Fibroblast of mammary gland (primary cell): Measurements from ENCODE around the gene BCAS3.
"Not testable (repeated sequence)": the region's sequence is repeated elsewhere in the genome, so short reads cannot be mapped to it uniquely, and the experiment has no call there.

Experiments
- DNase-seq: peaks from one replicate; pipeline ENCODE4 v3.0.0-alpha.2; 2010; ENCODE audit warnings: low read depth
- H3K4me3 ChIP-seq: 2 replicates; pipeline ENCODE4 v1.5.1; 2011; ENCODE audit warnings: low read depth, mild to moderate bottlenecking, low read length, moderate library complexity; ENCODE audit not compliant: control insufficient read depth
- TF ChIP-seq, protein P1 (sequence below): conservative IDR thresholded peaks from 2 replicates; pipeline ENCODE4 v1.5.1; 2011; ENCODE audit warnings: low read depth, low read length, inconsistent platforms; ENCODE audit not compliant: control insufficient read depth, insufficient read depth

BCAS3 gene

DNA sequence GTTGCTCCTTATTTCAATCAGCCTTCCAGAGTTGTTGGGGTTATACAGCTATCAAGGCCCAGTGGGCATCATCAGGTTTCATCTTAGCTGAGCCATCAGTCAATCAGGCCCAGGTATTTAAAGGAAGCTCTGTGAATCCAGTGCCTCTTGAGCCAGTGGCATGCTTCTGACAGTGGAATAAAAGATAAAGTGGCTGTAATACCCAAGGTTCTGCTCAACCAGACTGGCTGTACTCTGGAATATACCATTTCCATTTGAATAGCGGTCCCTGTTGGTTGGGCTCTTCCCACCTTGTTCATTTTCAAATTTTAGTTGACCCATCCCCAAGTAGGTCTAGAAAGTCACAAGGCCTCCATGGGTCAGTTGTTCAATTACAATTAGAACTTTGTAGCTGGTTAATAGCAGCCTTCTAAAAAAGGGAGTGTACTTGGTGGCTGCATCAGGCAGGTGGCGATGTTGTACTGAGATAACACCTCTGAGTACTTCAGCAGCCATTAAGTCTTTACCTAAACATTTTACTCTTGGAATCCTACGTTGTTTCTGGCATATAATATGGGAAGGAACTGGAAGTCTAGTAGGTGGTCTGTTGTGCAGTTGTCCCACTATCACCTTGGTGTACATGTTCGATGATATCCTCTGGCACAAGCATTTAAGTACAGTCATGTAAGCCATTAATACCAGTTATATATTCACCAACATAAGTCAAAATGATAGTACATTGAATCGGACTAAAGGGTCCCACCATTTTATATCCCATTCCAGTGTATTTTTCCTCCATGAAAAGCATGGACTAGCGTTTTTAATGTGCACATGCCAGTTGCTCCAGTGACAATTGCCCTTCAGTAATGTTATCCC is 294.1 kb downstream of the BCAS3 start:
- peak; percentile 76 for DNase-seq
- no peak overlapping the region for H3K4me3 ChIP-seq
- TF ChIP-seq, protein P1, sequence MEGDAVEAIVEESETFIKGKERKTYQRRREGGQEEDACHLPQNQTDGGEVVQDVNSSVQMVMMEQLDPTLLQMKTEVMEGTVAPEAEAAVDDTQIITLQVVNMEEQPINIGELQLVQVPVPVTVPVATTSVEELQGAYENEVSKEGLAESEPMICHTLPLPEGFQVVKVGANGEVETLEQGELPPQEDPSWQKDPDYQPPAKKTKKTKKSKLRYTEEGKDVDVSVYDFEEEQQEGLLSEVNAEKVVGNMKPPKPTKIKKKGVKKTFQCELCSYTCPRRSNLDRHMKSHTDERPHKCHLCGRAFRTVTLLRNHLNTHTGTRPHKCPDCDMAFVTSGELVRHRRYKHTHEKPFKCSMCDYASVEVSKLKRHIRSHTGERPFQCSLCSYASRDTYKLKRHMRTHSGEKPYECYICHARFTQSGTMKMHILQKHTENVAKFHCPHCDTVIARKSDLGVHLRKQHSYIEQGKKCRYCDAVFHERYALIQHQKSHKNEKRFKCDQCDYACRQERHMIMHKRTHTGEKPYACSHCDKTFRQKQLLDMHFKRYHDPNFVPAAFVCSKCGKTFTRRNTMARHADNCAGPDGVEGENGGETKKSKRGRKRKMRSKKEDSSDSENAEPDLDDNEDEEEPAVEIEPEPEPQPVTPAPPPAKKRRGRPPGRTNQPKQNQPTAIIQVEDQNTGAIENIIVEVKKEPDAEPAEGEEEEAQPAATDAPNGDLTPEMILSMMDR = peak; percentile 84

DNA sequence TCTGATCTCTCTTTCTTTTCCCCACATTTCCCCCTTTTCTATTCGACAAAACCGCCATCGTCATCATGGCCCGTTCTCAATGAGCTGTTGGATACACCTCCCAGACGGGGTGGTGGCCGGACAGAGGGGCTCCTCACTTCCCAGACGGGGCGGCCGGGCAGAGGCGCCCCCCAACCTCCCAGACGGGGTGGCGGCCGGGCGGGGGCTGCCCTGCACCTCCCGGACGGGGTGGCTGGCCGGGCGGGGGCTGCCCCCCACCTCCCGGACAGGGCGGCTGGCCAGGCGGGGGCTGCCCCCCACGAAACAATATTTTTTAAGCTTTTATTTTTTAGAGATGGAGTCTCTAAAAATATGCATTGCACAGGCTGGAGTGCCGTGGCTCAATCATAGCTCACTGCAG is 299.2 kb downstream of the BCAS3 start:
- not testable (repeated sequence) for H3K4me3 ChIP-seq, DNase-seq

DNA sequence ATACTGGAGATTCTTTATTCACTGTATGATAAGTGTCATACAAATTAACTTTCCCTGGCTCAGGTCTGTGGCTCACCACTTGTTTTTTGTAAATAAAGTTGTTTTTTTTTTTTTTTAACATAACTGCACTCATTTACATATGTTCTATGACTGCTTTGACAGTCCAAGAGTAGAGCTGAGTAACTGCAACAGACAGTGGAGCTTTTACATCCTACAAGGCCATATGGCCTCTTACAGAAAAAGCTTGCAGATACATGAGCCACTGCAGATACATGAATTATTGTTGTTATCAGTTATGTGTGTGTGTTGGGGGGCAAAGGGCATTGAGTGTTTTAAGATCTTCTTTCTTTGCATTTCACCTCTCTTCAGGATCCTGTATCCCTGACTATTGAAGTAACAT is 311.7 kb downstream of the BCAS3 start:
- DNase-seq = no peak
- TF ChIP-seq, protein P1 = no peak
- H3K4me3 ChIP-seq = no peak overlapping the region

DNA sequence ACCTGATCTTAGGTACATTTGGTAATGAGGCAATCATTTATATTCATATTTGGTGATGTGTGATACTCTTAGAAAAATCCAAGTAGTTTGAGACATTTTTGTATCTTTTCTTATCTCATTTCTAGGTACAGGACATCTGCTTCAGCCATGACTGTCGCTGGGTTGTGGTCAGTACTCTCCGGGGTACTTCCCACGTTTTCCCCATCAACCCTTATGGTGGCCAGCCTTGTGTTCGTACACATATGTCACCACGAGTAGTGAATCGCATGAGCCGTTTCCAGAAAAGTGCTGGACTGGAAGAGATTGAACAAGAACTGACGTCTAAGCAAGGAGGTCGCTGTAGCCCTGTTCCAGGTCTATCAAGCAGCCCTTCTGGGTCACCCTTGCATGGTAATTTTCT is 312.2 kb downstream of the BCAS3 start:
- no peak for DNase-seq
- TF ChIP-seq, protein P1 = no peak
- no peak overlapping the region for H3K4me3 ChIP-seq

DNA sequence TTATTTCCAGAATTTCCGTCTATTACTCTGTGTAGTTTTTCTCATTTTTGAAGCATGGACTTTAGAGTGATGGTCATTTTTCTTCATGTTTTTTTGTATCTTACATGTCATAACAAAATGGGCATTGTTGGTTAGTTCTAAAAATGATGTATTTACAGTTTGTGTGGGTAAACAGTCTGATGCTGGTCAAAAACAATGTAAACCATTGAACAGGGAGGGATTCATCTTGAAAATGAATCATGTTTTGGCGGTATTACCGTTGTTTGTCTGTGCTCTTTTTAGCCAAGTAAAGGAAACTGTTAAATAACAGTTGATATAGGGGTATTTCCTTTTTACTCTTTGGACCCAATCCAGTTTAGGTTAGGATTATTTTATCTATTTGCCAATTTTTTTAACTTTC is 315.8 kb downstream of the BCAS3 start:
- no peak overlapping the region for H3K4me3 ChIP-seq
- TF ChIP-seq, protein P1 = no peak
- DNase-seq = no peak

- TF ChIP-seq, protein P1 = no peak
- no peak overlapping the region for H3K4me3 ChIP-seq
- DNase-seq = no peak
Measured at GRCh38 chr17:60995680-60996079, 318.0 kb downstream of the BCAS3 start.

GRCh38 chr17:61000911-61001310 is 323.3 kb downstream of the BCAS3 start:
- TF ChIP-seq, protein P1 = peak; percentile 71
- no peak overlapping the region for H3K4me3 ChIP-seq
- peak; percentile 89 for DNase-seq
